DOHH2 (cell line): Measurements from ENCODE around the gene PPP1R14C.

Experiments used
- H3F3A ChIP-seq: fragments of 200-600 bp; sonication (generic), shearing (Covaris generic); 2 replicates; pipeline ENCODE4 v1.6.0; 2016; ENCODE audit warnings: antibody characterized with exemption, mild to moderate bottlenecking; ENCODE audit not compliant: control insufficient read depth, insufficient read depth
- H3K27ac ChIP-seq: fragments of 200-600 bp; sonication (generic); 2 replicates; pipeline ENCODE4 v1.5.1; 2014; ENCODE audit warnings: low read depth, mild to moderate bottlenecking, low read length, moderate library complexity
- H3K27me3 ChIP-seq: fragments of 200-600 bp; sonication (generic); 2 replicates; pipeline ENCODE4 v1.6.1; 2014; ENCODE audit warnings: mild to moderate bottlenecking, low read length, mixed read lengths; ENCODE audit not compliant: control insufficient read depth
- H3K36me3 ChIP-seq: fragments of 200-600 bp; sonication (generic); 2 replicates; pipeline ENCODE4 v1.6.1; 2014; ENCODE audit warnings: mild to moderate bottlenecking, low read length, moderate library complexity, mixed read lengths; ENCODE audit not compliant: control insufficient read depth
- H3K4me1 ChIP-seq: fragments of 200-600 bp; sonication (generic); 2 replicates; pipeline ENCODE4 v1.6.1; 2014; ENCODE audit warnings: mild to moderate bottlenecking, low read length, mixed read lengths; ENCODE audit not compliant: control insufficient read depth
- H3K4me2 ChIP-seq: fragments of 200-600 bp; sonication (generic); 2 replicates; pipeline ENCODE4 v1.6.0; 2014; ENCODE audit warnings: mild to moderate bottlenecking, low read length, moderate library complexity
- H3K4me3 ChIP-seq: fragments of 200-600 bp; sonication (generic); 2 replicates; pipeline ENCODE4 v1.5.1; 2014; ENCODE audit warnings: mild to moderate bottlenecking, low read length, mixed read lengths
- H3K79me2 ChIP-seq: fragments of 200-600 bp; sonication (generic); 2 replicates; pipeline ENCODE4 v1.6.1; 2014; ENCODE audit warnings: mild to moderate bottlenecking, low read length, mixed read lengths; ENCODE audit not compliant: control insufficient read depth
- H3K9me2 ChIP-seq: fragments of 200-600 bp; sonication (generic); replicated peaks from 2 replicates; pipeline ENCODE4 v1.6.1; 2014; ENCODE audit warnings: mild to moderate bottlenecking, low read length, mixed read lengths; ENCODE audit not compliant: control insufficient read depth
- H3K9me3 ChIP-seq: fragments of 200-600 bp; sonication (generic); 2 replicates; pipeline ENCODE4 v1.6.1; 2014; ENCODE audit warnings: antibody characterized with exemption, low read length, mixed read lengths; ENCODE audit not compliant: control insufficient read depth, insufficient read depth
- H4K20me1 ChIP-seq: fragments of 200-600 bp; sonication (generic); 2 replicates; pipeline ENCODE4 v1.6.0; 2014; ENCODE audit warnings: low read depth, mild to moderate bottlenecking, antibody characterized with exemption, low read length, moderate library complexity; ENCODE audit not compliant: control insufficient read depth, insufficient read depth
- EZH2phosphoT487 ChIP-seq: fragments of 200-600 bp; sonication (generic); IDR thresholded peaks from 2 replicates; pipeline ENCODE4 v1.6.1; 2017; ENCODE audit warnings: borderline replicate concordance, mild to moderate bottlenecking, antibody characterized with exemption, low read length, moderate library complexity, mixed read lengths
- TF ChIP-seq, protein P1 (sequence below): fragments of 200-600 bp; sonication (generic); IDR thresholded peaks from one replicate; pipeline ENCODE4 v1.5.1; 2014; ENCODE audit warnings: antibody characterized with exemption, mild to moderate bottlenecking, low read depth, low read length; ENCODE audit not compliant: poor library complexity, severe bottlenecking

PPP1R14C gene

DNA sequence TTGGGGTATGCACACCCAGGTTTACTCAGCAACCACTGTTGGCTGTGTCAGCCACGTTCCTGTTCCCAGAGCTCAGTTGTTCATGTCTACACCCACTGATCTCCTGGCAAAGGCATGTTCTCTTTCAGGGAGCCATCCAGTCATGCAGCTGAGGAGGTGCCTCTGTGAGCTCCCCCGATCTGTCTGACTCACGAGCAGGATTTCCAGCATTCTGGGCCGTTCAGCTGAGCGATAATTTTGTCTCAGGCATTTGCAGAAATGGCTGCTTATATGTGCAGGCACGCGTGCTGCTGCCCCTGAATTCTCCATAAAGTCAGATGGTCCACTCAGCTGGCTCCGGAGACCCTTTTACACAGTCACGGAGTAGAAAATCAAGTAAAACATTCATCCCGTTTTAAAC lies 147.6 kb downstream of the PPP1R14C start:
- Histone ChIP-seq H3K9me2 (no peaks in the 10 kb centered on the region), H3K4me2 (no peak overlapping the region), H3F3A (no peaks in the 10 kb centered on the region), H3K79me2 (no peaks in the 10 kb centered on the region), H3K27ac (no peak overlapping the region), H3K9me3 (0 out of 2 replicates have a peak, but pooled peaks cover 4% of the 10 kb centered on the region), H4K20me1 (no peaks in the 10 kb centered on the region), H3K36me3 (no peaks in the 10 kb centered on the region), H3K4me1 (no peaks in the 10 kb centered on the region), H3K4me3 (no peak overlapping the region), H3K27me3 (peaks cover 9% of the 10 kb centered on the region; the same call in 1 of the 2 replicates)
- TF ChIP-seq, protein P1, sequence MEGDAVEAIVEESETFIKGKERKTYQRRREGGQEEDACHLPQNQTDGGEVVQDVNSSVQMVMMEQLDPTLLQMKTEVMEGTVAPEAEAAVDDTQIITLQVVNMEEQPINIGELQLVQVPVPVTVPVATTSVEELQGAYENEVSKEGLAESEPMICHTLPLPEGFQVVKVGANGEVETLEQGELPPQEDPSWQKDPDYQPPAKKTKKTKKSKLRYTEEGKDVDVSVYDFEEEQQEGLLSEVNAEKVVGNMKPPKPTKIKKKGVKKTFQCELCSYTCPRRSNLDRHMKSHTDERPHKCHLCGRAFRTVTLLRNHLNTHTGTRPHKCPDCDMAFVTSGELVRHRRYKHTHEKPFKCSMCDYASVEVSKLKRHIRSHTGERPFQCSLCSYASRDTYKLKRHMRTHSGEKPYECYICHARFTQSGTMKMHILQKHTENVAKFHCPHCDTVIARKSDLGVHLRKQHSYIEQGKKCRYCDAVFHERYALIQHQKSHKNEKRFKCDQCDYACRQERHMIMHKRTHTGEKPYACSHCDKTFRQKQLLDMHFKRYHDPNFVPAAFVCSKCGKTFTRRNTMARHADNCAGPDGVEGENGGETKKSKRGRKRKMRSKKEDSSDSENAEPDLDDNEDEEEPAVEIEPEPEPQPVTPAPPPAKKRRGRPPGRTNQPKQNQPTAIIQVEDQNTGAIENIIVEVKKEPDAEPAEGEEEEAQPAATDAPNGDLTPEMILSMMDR, result no peak
- TF ChIP-seq EZH2phosphoT487, result no peak

DNA sequence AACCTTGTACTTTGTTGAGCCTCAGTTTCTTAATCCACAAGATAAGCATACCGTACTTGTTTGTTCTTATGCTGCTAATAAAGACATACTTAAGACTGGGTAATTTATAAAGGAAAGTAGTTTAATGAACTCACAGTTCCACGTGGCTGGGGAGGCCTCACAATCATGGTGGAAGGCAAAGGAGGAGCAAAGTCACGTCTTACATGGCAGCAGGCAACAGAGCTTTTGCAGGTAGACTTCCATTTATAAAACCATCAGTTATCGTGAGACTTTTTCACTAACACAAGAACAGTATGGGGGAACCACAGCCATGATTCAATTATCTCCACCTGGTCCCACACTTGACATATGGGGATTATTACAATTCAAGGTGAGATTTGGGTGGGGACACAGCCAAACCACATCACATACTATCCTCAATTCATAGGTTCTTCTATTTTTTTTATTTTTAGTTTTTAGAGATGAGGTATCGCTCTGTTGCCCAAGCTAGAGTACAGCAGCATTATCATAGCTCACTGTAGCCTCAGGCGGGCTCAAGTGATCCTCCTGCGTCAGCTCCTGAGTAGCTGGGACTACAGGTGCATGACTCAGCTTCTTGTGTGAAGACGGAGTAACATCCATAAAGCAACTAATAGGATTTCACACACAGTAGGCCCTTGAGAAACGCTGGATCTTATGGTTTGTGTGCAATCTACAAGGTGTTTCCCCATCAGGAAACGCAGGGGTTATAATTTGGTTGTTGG lies 149.3 kb downstream of the PPP1R14C start:
- H3K36me3 ChIP-seq, result no peaks in the 10 kb centered on the region
- no peaks in the 10 kb centered on the region for H3K4me1 ChIP-seq
- H3K27me3 ChIP-seq, result peaks cover 4% of the 10 kb centered on the region; the same call in 1 of the 2 replicates
- H3K9me2 ChIP-seq, result no peaks in the 10 kb centered on the region
- H3K79me2 ChIP-seq, result no peaks in the 10 kb centered on the region
- H3K4me2 ChIP-seq, result no peak overlapping the region
- H4K20me1 ChIP-seq, result no peaks in the 10 kb centered on the region
- no peak overlapping the region for H3K4me3 ChIP-seq
- H3K27ac ChIP-seq, result no peak overlapping the region
- no peak for TF ChIP-seq EZH2phosphoT487
- TF ChIP-seq, protein P1, result no peak
- H3K9me3 ChIP-seq, result peaks cover 13% of the 10 kb centered on the region
- H3F3A ChIP-seq, result no peaks in the 10 kb centered on the region

DNA sequence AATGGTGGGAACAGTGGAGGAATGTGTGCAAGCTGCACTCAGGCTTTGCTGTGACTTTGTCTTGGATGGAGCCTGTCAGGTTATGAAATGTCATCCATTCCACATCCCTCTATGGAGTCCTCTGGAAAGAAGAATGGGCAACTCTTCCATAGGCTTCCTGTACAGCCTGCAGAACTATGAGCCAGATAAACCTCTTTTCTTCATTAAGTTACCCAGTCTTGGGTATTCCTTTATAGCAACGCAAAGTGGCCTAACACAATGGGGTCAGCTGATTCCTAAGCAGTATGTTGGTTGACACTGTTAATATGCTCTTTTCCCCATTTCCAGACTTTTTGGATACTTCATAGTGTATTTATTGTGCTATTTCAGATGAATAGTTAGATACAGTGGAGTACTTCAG lies 150.2 kb downstream of the PPP1R14C start:
- no peaks in the 10 kb centered on the region for H3K79me2 ChIP-seq
- H3K27ac ChIP-seq, result no peak overlapping the region
- H3K9me3 ChIP-seq, result peaks cover 21% of the 10 kb centered on the region
- H3K4me2 ChIP-seq, result no peak overlapping the region
- TF ChIP-seq EZH2phosphoT487, result no peak
- TF ChIP-seq, protein P1, result no peak
- H3K4me3 ChIP-seq, result no peak overlapping the region
- H3F3A ChIP-seq, result no peaks in the 10 kb centered on the region
- peaks cover 4% of the 10 kb centered on the region; the same call in 1 of the 2 replicates for H3K27me3 ChIP-seq
- H3K9me2 ChIP-seq, result no peaks in the 10 kb centered on the region
- no peaks in the 10 kb centered on the region for H3K4me1 ChIP-seq
- no peaks in the 10 kb centered on the region for H3K36me3 ChIP-seq
- no peaks in the 10 kb centered on the region for H4K20me1 ChIP-seq
